Mononuclear cell (primary cell): ENCODE results near the gene RAB11FIP3. TPM values are rescaled to one million over a fixed set of nuclear protein-coding genes. Genes with fewer than 3 reads are reported as not detected.

Source experiments
- H3K27me3 ChIP-seq: 2 replicates; pipeline ENCODE4 v1.6.0; 2011; ENCODE audit warnings: low read length, control low read depth; ENCODE audit not compliant: insufficient read depth
- H3K4me1 ChIP-seq: 2 replicates; pipeline ENCODE4 v1.5.1; 2011; ENCODE audit warnings: mild to moderate bottlenecking, low read length, control low read depth; ENCODE audit not compliant: insufficient read depth
- H3K4me3 ChIP-seq: 2 replicates; pipeline ENCODE4 v1.5.1; 2011; ENCODE audit warnings: mild to moderate bottlenecking, low read length, moderate library complexity
- H3K9me3 ChIP-seq: 2 replicates; pipeline ENCODE4 v1.5.1; 2011; ENCODE audit warnings: low read depth, mild to moderate bottlenecking, control low read depth, low read length
- total RNA-seq: library from RNA; depleted of rRNA; stranded (reverse); fragments of >200 nt; gene quantifications from one replicate; pipeline ENCODE4 v1.2.3, GENCODE V29; 2012

Gene RAB11FIP3
- total RNA-seq, 1 donor, result 6.5 TPM

- Histone ChIP-seq H3K9me3 (no peaks in the 10 kb centered on the region), H3K27me3 (peaks cover 3% of the 10 kb centered on the region), H3K4me1 (no peaks in the 10 kb centered on the region), H3K4me3 (no peak overlapping the region)
Measured at GRCh38 chr16:559021-559380, 133.6 kb downstream of the RAB11FIP3 start.

GRCh38 chr16:559411-560203 is 134.2 kb downstream of the RAB11FIP3 start:
- Histone ChIP-seq H3K4me3 (no peak overlapping the region), H3K9me3 (no peaks in the 10 kb centered on the region), H3K27me3 (peaks cover 3% of the 10 kb centered on the region), H3K4me1 (no peaks in the 10 kb centered on the region)

- Histone ChIP-seq H3K4me1 (no peaks in the 10 kb centered on the region), H3K27me3 (peaks cover 3% of the 10 kb centered on the region), H3K9me3 (no peaks in the 10 kb centered on the region), H3K4me3 (no peak within 1 kb of the TSS)
Measured at GRCh38 chr16:560204-560700, 134.8 kb downstream of the RAB11FIP3 start, which contains the start of gene PRR35. Gene PRR35 (plus strand): TSS chr16:560394. CDS start chr16:563295, 2,901 bp downstream.

GRCh38 chr16:560701-561412 is 135.4 kb downstream of the RAB11FIP3 start:
- Histone ChIP-seq H3K9me3 (no peaks in the 10 kb centered on the region), H3K4me1 (no peaks in the 10 kb centered on the region), H3K27me3 (peaks cover 3% of the 10 kb centered on the region), H3K4me3 (no peak overlapping the region)

GRCh38 chr16:561413-561794 is 136.0 kb downstream of the RAB11FIP3 start:
- no peaks in the 10 kb centered on the region for H3K9me3 ChIP-seq
- H3K4me3 ChIP-seq, result no peak overlapping the region
- peaks cover 4% of the 10 kb centered on the region for H3K4me1 ChIP-seq
- H3K27me3 ChIP-seq, result peaks cover 3% of the 10 kb centered on the region

GRCh38 chr16:561957-562938 is 136.8 kb downstream of the RAB11FIP3 start:
- H3K4me3 ChIP-seq, result no peak overlapping the region
- H3K9me3 ChIP-seq, result no peaks in the 10 kb centered on the region
- H3K27me3 ChIP-seq, result peaks cover 3% of the 10 kb centered on the region
- peaks cover 12% of the 10 kb centered on the region for H3K4me1 ChIP-seq

- Histone ChIP-seq H3K4me1 (peaks cover 21% of the 10 kb centered on the region), H3K9me3 (no peaks in the 10 kb centered on the region), H3K27me3 (peaks cover 3% of the 10 kb centered on the region), H3K4me3 (no peak overlapping the region)
Measured at GRCh38 chr16:563072-563644, 137.7 kb downstream of the RAB11FIP3 start.

- H3K27me3 ChIP-seq, result no peaks in the 10 kb centered on the region
- H3K9me3 ChIP-seq, result no peaks in the 10 kb centered on the region
- peaks cover 33% of the 10 kb centered on the region for H3K4me1 ChIP-seq
- H3K4me3 ChIP-seq, result no peak overlapping the region
Measured at GRCh38 chr16:564690-565418, 139.4 kb downstream of the RAB11FIP3 start.

- H3K9me3 ChIP-seq, result no peaks in the 10 kb centered on the region
- H3K4me1 ChIP-seq, result peaks cover 38% of the 10 kb centered on the region
- H3K27me3 ChIP-seq, result no peaks in the 10 kb centered on the region
- no peak overlapping the region for H3K4me3 ChIP-seq
Measured at GRCh38 chr16:565419-566330, 140.2 kb downstream of the RAB11FIP3 start.

- H3K27me3 ChIP-seq, result no peaks in the 10 kb centered on the region
- H3K9me3 ChIP-seq, result no peaks in the 10 kb centered on the region
- H3K4me3 ChIP-seq, result no peak within 1 kb of the TSS
- H3K4me1 ChIP-seq, result peaks cover 44% of the 10 kb centered on the region
Measured at GRCh38 chr16:566475-567372, 141.3 kb downstream of the RAB11FIP3 start, which contains the start of gene NHLRC4. Gene NHLRC4 (plus strand): TSS chr16:567005. CDS start chr16:568048, 1,043 bp downstream.

- no peaks in the 10 kb centered on the region for H3K9me3 ChIP-seq
- H3K4me3 ChIP-seq, result no peak overlapping the region
- H3K4me1 ChIP-seq, result peaks cover 44% of the 10 kb centered on the region
- H3K27me3 ChIP-seq, result no peaks in the 10 kb centered on the region
Measured at GRCh38 chr16:567373-568256, 142.2 kb downstream of the RAB11FIP3 start.
